Measurements from ENCODE around the gene KCNC1. TPM values are rescaled to one million over a fixed set of nuclear protein-coding genes. Genes with fewer than 3 reads are reported as not detected.

Gene KCNC1
- total and polyA plus RNA-seq, 4 donors: 0.54 TPM; not detected in 3

DNA sequence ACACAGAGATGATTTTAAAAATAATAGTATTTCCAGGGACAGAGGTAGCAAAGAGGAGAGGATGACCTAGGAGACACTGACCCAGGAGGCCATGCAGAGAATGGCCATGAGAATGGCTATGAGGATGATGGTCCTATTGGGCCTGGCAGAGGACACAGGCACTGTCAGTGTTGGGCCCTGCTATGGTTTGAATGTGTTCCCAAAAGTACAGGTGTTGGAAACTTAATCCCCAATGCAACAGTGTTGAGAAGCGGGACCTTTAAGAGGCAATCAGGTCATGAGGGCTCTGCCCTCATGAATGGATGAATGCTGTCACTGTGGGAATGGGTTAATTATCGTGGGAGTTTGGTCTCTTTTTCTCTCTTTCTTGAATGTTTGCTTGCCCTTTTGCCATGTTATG, 61.6 kb downstream of the KCNC1 start:
- no peak overlapping the region for H3K9ac ChIP-seq (ENCODE audit: low read depth in 1 of 2, low read length in 2 of 2)
- H3K27me3 ChIP-seq (ENCODE audit: control insufficient read depth in 4 of 4, insufficient read depth in 4 of 4, low read length in 3 of 4): no peaks in the 10 kb centered on the region
- H3K4me3 ChIP-seq (ENCODE audit: low read depth in 1 of 3, low read length in 3 of 3): no peak overlapping the region
- WGBS: 96% methylated on average over 2 of the region's 2 CpGs
- no peaks in the 10 kb centered on the region for H3K4me1 ChIP-seq (ENCODE audit: control insufficient read depth in 4 of 4, insufficient read depth in 4 of 4, low read length in 3 of 4)
- H3K9me3 ChIP-seq (ENCODE audit: control insufficient read depth in 4 of 4, low read length in 3 of 4): no peaks in the 10 kb centered on the region
- H3K36me3 ChIP-seq (ENCODE audit: control insufficient read depth in 4 of 4, insufficient read depth in 3 of 4, low read depth in 1 of 4, low read length in 3 of 4): no peaks in the 10 kb centered on the region
- no peak for TF ChIP-seq GABPA (IDR thresholded peaks at IDR 0.05 in 1 of 2, conservative IDR thresholded peaks at IDR 0.05 in 1 of 2)
- no peak for TF ChIP-seq SP1 (IDR thresholded peaks at IDR 0.05)
- TF ChIP-seq NR2F2 (IDR thresholded peaks at IDR 0.05): no peak
- TF ChIP-seq, protein P1, sequence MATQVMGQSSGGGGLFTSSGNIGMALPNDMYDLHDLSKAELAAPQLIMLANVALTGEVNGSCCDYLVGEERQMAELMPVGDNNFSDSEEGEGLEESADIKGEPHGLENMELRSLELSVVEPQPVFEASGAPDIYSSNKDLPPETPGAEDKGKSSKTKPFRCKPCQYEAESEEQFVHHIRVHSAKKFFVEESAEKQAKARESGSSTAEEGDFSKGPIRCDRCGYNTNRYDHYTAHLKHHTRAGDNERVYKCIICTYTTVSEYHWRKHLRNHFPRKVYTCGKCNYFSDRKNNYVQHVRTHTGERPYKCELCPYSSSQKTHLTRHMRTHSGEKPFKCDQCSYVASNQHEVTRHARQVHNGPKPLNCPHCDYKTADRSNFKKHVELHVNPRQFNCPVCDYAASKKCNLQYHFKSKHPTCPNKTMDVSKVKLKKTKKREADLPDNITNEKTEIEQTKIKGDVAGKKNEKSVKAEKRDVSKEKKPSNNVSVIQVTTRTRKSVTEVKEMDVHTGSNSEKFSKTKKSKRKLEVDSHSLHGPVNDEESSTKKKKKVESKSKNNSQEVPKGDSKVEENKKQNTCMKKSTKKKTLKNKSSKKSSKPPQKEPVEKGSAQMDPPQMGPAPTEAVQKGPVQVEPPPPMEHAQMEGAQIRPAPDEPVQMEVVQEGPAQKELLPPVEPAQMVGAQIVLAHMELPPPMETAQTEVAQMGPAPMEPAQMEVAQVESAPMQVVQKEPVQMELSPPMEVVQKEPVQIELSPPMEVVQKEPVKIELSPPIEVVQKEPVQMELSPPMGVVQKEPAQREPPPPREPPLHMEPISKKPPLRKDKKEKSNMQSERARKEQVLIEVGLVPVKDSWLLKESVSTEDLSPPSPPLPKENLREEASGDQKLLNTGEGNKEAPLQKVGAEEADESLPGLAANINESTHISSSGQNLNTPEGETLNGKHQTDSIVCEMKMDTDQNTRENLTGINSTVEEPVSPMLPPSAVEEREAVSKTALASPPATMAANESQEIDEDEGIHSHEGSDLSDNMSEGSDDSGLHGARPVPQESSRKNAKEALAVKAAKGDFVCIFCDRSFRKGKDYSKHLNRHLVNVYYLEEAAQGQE (IDR thresholded peaks at IDR 0.05): no peak
- TF ChIP-seq EGR1 (IDR thresholded peaks at IDR 0.05; ENCODE audit: low read depth in 2 of 2): no peak
- TF ChIP-seq, protein P2, sequence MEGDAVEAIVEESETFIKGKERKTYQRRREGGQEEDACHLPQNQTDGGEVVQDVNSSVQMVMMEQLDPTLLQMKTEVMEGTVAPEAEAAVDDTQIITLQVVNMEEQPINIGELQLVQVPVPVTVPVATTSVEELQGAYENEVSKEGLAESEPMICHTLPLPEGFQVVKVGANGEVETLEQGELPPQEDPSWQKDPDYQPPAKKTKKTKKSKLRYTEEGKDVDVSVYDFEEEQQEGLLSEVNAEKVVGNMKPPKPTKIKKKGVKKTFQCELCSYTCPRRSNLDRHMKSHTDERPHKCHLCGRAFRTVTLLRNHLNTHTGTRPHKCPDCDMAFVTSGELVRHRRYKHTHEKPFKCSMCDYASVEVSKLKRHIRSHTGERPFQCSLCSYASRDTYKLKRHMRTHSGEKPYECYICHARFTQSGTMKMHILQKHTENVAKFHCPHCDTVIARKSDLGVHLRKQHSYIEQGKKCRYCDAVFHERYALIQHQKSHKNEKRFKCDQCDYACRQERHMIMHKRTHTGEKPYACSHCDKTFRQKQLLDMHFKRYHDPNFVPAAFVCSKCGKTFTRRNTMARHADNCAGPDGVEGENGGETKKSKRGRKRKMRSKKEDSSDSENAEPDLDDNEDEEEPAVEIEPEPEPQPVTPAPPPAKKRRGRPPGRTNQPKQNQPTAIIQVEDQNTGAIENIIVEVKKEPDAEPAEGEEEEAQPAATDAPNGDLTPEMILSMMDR (IDR thresholded peaks at IDR 0.05; ENCODE audit: low read depth, low read length, missing input control): no peak
- TF ChIP-seq, protein P3, sequence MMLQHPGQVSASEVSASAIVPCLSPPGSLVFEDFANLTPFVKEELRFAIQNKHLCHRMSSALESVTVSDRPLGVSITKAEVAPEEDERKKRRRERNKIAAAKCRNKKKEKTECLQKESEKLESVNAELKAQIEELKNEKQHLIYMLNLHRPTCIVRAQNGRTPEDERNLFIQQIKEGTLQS (IDR thresholded peaks at IDR 0.05): no peak
- TF ChIP-seq RXRA (IDR thresholded peaks at IDR 0.05): no peak
- TF ChIP-seq, protein P4, sequence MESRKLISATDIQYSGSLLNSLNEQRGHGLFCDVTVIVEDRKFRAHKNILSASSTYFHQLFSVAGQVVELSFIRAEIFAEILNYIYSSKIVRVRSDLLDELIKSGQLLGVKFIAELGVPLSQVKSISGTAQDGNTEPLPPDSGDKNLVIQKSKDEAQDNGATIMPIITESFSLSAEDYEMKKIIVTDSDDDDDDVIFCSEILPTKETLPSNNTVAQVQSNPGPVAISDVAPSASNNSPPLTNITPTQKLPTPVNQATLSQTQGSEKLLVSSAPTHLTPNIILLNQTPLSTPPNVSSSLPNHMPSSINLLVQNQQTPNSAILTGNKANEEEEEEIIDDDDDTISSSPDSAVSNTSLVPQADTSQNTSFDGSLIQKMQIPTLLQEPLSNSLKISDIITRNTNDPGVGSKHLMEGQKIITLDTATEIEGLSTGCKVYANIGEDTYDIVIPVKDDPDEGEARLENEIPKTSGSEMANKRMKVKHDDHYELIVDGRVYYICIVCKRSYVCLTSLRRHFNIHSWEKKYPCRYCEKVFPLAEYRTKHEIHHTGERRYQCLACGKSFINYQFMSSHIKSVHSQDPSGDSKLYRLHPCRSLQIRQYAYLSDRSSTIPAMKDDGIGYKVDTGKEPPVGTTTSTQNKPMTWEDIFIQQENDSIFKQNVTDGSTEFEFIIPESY (IDR thresholded peaks at IDR 0.05): no peak
- TF ChIP-seq FOXA1 (IDR thresholded peaks at IDR 0.05): no peak
- TF ChIP-seq HNF4G (IDR thresholded peaks at IDR 0.05): no peak
- TF ChIP-seq, protein P5, sequence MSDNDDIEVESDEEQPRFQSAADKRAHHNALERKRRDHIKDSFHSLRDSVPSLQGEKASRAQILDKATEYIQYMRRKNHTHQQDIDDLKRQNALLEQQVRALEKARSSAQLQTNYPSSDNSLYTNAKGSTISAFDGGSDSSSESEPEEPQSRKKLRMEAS (IDR thresholded peaks at IDR 0.05): no peak
- no peak for TF ChIP-seq JUND (IDR thresholded peaks at IDR 0.05)
- DNase-seq (ENCODE audit: low spot score): no peak
- no peak overlapping the region for H3K27ac ChIP-seq (ENCODE audit: low read depth in 1 of 2, low read length in 2 of 2)

DNA sequence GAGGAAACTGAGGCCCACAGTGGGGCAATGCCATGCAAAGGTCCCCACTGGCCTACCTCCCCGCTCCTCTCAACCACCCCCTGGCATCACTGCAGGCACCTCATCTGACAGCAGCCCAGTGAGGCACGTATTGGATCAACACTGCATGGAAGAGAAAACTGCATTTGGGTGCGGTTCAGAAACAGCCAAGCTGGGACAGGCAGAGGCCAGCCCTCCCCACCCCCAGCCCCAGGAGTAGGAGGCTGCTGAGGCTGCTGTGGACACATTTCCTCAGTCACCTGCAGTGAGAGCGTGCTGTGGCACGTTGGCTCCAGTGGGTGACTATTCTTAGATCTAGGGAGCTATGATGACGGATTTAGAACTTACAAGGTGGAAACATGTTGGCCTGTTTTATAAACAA, 63.7 kb downstream of the KCNC1 start:
- no peak for DNase-seq (ENCODE audit: low spot score)
- Histone ChIP-seq H3K36me3 (ENCODE audit: control insufficient read depth in 4 of 4, insufficient read depth in 3 of 4, low read depth in 1 of 4, low read length in 3 of 4) (no peaks in the 10 kb centered on the region), H3K9ac (ENCODE audit: low read depth in 1 of 2, low read length in 2 of 2) (no peak overlapping the region), H3K4me1 (ENCODE audit: control insufficient read depth in 4 of 4, insufficient read depth in 4 of 4, low read length in 3 of 4) (no peaks in the 10 kb centered on the region), H3K27me3 (ENCODE audit: control insufficient read depth in 4 of 4, insufficient read depth in 4 of 4, low read length in 3 of 4) (no peaks in the 10 kb centered on the region), H3K9me3 (ENCODE audit: control insufficient read depth in 4 of 4, low read length in 3 of 4) (no peaks in the 10 kb centered on the region), H3K27ac (ENCODE audit: low read depth in 1 of 2, low read length in 2 of 2) (no peak overlapping the region), H3K4me3 (ENCODE audit: low read depth in 1 of 3, low read length in 3 of 3) (no peak overlapping the region)
- WGBS: 95% methylated on average over 6 of the region's 6 CpGs
- TF ChIP-seq EGR1 (IDR thresholded peaks at IDR 0.05; ENCODE audit: low read depth in 2 of 2): no peak
- no peak for TF ChIP-seq HNF4A (conservative IDR thresholded peaks at IDR 0.05)
- no peak for TF ChIP-seq RAD21 (IDR thresholded peaks at IDR 0.05)
- no peak for TF ChIP-seq YY1 (IDR thresholded peaks at IDR 0.05)
- no peak for TF ChIP-seq GABPA (IDR thresholded peaks at IDR 0.05 in 1 of 2, conservative IDR thresholded peaks at IDR 0.05 in 1 of 2)
- TF ChIP-seq TAF1 (conservative IDR thresholded peaks at IDR 0.05): no peak
- TF ChIP-seq, protein P5 (IDR thresholded peaks at IDR 0.05): no peak
- no peak for TF ChIP-seq HNF4G (IDR thresholded peaks at IDR 0.05)
- TF ChIP-seq, protein P3 (IDR thresholded peaks at IDR 0.05): no peak
- no peak for TF ChIP-seq JUND (IDR thresholded peaks at IDR 0.05)
- TF ChIP-seq, protein P2 (IDR thresholded peaks at IDR 0.05; ENCODE audit: low read depth, low read length, missing input control): no peak
- TF ChIP-seq FOXA1 (IDR thresholded peaks at IDR 0.05): no peak
- TF ChIP-seq FOXA2 (IDR thresholded peaks at IDR 0.05): no peak
